HG03469 (cell line): Measurements from ENCODE around the gene ADGRF1.
"Not testable (repeated sequence)": the region's sequence is repeated elsewhere in the genome, so short reads cannot be mapped to it uniquely, and the experiment has no call there.

ENCODE experiments used
- ATAC-seq: cut with Tn5 transposase; IDR thresholded peaks from one replicate; pipeline ENCODE4 v1.9.1; 2021; ENCODE audit warnings: mild to moderate bottlenecking, moderate library complexity, moderate number of reproducible peaks; ENCODE audit not compliant: unreplicated experiment

The ADGRF1 gene

DNA sequence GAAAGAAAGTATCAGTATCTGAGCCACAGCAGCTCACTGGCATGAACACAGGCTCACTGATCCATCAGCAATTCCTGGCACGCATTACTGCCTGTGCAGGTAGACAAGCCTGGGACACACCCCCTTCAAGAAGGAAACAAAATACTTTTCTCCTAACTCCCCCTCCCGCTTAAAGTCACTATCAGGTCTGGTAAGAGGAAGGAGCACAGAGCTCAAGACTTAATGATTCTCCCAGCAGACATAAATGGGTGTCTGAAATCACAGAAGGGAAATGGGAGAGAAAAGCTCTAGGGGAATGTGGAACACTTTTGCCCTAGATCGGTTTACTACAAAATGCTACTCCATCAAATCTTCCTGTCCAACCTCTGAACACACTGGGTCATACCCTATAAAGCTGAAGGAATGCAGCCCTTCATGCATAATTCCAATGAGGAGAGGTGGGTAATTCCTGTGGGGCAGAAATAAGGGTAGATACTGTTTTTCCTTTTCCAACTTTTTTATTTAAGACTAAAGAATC is at the start of gene ADGRF1:
ADGRF1 (minus strand) TSS at position 58 of the 517 bp plus-strand sequence. CDS start 13,271 bp downstream, outside the sequence.
- ATAC-seq = no peak

DNA sequence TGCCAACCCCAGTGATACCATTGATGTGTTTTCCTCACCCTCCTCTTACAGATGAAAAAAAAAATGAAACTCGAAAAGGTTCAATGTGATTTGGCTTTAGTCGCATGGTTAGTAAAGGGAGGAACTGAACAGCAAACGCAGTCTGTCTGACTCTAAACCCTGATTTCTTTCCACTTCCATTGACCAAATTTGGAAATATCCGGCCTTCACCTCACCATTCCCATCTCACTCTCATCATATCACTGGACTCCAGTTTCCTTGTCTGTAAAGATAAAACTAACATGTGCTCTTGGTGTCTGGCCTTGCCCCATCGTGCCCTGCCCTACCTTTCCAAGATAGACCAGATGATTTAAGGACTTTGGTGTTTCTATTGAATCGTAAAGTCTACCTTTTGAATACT is 48.7 kb upstream of the ADGRF1 start:
- ATAC-seq = no peak

DNA sequence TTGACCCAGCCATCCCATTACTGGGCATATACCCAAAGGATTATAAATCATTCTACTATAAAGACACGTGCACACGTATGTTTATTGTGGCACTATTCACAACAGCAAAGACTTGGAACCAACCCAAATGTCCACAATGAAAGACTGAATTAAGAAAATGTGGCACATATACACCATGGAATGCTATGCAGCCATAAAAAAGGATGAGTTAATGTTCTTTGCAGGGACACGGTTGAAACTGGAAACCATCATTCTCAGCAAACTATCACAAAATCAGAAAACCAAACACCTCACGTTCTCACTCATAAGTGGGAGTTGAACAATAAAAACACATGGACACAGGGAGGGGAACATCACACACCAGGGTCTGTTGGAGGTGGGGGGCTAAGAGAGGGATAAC is 47.3 kb upstream of the ADGRF1 start:
- ATAC-seq = not testable (repeated sequence)

DNA sequence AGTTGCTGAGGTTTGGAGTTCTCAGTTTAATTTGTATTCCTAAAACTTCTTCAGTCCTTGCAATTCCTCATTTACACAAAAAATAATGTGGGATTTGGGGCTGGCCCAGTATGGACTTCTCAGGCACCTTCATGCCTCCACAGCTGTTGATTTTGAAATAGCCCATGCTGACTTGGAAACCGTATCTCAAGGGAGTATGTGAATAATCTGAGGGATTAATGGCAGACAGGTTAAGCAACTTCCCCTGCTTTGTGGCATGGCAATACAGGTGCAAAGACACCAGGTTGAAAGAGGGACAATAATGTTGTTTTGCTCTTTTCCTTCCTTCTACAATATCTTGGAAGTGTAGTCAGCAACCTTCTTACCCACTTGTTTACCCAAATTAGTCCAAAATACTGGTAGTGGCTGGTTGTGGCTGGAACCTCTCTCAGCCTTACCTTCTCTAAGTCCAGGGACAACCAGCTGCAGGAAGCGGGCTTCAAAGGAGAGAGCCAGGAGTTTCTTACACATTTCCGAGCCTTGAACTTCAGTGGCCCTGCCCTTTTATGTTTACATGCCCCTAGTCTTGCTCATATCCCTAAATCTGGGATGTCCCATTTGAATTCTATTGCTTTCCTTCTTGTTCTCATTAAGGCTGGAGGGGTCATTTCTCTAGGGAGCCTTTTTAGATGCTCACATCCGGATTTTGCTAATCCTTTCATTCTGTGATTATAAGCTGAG is 44.1 kb upstream of the ADGRF1 start:
- no peak for ATAC-seq

DNA sequence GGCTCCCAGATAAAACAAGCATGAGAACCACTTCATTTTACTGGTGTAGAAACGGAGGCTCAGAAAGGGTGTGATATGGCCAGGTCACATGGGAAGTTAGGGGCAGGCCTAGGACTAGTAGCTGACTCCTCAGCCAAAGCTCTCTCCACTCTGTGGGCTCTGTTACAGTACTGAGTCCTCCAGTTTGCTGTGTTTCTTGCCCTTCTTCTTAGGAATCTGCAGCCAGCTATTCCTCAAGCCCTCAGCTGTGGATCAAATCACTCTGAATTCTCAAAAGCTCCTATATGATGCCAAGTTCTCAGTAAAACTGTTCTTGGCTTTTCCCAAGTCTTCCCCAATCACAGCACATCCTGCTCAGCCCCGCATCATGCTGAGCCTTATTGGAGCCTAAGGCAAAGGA is 42.5 kb upstream of the ADGRF1 start:
- no peak for ATAC-seq

DNA sequence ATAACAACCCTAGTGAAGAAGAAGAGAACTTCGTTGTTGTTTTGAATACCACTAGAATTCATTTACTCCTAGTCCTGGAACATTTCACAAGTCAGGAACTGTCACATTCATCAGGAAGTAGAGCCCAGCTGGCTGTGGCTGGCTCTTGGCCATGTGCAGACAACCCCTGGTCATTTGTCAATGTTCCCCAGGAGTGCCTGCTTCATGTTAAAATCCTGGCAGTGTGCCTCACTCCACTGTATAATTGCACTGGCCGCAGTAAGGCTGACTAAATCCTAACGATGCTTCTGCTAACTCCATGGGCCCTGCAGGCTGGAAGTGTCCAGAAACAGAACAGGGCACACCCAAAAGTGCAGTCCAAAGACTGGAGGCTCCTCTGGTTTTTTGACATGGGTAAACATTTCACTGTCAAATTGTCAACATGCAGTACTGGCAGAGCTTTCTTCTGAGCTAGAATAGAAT is 41.5 kb upstream of the ADGRF1 start:
- no peak for ATAC-seq

DNA sequence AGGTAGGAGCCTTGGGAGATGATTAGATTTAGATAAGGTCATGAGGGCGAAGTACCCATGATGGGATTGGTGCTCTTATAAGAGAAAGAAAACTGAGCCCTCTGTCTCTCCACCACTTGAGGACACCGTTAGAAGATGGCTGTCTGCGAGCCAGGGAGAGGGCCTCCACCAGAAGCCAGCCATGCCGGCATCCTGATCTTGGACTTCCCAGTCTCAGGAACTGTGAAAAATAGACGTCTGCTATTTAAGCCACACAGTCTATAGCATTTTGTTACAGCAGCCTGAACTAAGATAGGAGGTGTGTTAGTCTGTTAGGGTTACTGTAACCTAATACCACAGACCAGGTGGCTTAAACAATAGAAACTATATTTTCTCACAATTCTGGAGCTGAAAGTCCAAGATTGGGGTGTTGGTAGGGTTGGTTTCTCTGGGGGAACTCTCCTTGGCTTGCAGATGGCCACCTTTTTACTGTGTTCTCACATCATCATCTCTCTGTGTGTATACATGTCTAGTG is 38.0 kb upstream of the ADGRF1 start:
- no peak for ATAC-seq

DNA sequence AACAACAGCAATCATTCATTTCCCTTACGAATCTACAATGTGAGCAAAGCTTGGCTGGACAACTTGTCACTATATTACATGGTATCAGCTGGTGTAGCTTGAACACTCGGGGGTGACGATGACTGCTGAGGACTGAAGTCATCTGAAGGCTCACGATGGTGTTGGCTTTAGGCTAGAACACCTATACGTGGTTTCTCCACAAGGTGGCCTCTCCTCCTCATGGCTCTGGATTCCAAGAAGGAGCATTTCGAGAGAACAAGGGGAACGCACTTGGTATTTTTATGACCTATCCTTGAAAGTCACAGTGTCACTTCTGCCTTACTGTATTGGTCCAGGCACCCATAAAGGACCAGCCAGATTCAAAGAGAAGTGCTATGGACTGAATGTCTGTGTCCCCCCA is 37.5 kb upstream of the ADGRF1 start:
- ATAC-seq = no peak

DNA sequence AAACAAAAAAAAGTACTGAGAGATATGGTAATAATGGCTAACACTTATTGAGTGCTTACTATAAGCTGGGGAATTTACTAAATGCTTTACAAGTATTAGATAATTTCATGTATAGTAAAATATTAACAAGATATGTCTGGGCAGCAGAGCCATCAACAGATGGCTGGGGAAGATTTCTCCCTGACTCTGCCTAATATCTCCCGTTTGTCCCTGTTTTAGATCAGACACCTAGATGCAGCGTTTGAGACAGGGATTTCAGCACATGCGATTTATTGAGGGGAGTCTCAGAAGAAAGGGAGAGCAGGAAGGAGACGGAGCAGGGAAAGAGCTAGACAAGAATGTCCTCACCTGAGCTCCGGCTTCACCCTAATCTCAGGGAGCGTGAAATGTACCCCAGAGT is 36.9 kb upstream of the ADGRF1 start:
- no peak for ATAC-seq

DNA sequence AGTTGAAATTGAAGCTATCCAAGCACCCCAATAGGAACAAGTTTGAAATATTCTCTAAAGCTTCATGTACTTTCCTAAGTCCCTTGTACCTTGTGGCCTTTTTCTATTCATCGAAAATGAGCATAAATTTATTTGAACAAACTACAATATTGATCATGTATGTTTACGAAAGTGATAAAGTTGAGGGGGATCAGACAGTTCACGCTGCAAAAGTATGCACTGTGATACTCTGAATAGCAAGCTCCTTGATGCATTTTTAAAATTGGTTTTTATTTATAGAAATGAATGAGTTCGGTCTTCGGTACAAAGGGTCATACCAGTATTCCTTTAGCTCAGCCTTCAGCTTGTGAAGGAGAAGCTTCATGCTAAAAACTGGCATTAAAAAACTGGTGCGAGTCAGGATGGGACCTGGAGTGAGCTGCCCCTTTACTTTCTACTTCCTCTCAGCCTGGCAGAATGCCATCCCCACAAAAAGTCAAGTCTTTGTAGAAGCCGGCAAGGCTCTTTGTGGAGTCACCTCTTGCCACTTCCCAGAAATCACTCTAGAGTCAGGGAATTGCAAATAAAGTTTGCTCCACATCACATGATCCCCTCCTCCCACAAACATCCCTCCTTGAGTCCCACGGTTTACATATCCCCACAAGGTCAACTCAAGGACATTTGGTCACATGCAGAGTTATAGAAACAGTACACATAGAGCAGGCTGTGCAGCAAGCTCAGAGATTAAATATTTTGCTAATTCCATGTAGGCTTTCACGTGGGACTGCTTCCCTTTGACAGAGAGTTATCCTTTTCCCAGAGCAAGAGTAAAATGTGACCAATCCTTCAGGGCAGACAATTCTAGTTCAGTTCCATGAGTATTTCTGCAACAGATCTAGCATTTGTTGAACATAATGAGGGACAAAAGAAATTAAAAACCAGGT is 34.6 kb upstream of the ADGRF1 start:
- ATAC-seq = no peak

DNA sequence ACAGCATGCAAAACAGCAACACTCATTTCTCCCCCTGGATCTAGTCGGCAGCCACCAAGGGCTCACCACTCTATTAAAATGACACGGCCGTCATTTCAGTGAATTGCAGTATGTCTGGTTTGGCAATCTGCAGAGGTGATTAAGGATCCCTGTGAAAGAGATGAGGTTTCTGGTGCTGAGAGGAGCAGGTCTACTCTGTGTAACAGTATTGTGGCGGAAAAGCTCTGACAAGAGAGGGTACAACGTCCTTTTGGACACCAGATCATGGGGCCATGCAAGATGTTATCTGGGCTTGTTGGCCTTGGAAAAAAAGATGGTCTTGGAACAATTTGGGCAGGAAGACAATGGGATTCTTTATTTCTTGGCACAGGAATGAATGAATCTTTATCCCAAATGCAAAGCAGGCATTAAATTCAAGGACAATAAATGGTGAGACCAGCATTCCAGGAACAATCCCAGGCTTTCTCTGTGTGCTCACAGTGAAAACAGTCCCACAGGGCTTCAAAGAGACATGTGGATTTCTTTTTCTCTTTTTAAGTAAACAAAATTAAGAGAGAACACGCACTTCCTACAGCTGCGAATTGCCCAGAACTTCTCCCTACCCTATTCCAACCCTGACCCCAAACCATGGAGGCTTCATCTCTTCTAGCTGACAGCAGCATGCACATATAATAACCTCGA is 33.7 kb upstream of the ADGRF1 start:
- ATAC-seq = no peak

DNA sequence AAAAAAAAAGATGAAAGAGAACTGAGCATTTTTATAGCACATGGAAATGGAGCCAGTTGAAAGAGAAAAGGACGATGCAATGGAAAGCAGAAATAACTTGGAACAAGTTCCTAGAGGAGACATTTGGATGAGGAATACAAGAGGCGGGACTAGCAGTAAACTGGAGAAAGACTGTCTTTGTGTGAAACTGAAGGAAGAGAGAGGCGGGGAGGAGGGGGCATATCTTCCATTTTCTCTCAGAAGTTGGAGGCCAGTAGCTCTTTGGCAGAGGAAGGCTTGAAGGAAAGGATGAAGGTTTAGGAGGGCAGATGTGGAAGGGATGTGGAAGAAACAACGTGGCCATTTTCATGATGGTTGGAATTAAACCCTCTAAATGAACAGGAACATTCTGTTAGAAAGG is 33.0 kb upstream of the ADGRF1 start:
- ATAC-seq = no peak

DNA sequence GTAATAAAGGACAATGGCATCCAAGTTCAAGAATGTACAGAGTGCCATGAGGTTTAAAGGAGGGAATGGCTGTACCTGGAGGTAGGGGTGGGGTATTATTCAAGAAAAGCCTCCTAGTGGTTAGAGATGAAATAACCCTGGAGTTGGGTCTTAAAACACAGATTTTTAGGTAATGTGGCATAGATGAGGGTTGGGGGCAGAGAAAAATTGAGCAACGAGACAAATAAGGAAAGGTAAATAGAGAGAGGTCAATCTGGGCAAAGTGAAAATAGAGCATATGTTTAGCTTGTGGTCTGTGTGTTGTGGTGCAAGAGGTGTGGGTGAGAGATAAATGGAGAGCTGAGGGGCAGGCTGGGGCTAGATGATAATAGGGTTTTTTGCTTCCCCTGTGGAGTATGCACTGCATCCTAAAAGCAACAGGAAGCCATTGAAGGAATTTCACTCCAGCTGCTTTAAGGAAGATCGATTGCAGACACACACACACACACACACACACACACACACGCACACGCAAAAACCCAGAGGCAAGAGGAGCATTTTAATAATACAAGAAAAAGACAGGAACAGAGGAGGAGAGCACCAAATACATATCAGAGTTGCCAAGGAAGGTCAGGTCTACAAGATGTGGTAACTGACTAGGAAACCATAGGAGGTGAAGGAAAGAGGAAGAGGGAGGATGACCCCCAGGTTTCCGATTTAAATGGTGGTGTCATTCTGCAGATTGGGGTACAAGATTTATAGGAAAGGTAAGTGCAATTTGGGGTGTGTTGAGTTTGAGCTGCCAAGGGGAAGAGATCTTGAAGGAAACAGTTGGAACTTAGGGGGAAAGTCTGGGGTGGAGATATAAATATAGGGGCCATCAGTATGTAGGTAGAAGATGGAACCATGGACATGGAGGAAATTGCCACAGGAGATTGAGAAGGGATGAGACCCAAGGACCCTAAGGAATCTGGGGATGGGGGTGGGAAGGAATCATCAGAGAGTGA is 31.3 kb upstream of the ADGRF1 start:
- ATAC-seq = no peak

DNA sequence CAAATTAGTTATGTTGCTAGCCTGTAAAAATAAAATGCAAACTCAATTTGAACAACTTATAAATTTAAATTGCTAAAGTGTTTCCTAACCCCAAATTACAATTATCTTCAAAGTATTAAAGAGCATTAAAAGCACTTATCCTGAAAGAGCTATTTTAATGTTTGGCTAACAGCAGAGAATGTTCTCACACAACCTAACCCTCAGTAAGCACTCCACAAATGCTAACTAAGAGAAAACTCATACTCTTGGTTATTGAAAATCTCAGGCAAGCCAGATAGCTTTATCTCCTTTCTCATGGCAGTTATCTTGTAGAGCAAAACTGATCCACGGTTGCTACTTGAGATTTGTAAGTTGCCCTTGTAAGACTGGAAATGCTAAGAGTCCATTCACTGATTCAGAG is 30.5 kb upstream of the ADGRF1 start:
- ATAC-seq = no peak

DNA sequence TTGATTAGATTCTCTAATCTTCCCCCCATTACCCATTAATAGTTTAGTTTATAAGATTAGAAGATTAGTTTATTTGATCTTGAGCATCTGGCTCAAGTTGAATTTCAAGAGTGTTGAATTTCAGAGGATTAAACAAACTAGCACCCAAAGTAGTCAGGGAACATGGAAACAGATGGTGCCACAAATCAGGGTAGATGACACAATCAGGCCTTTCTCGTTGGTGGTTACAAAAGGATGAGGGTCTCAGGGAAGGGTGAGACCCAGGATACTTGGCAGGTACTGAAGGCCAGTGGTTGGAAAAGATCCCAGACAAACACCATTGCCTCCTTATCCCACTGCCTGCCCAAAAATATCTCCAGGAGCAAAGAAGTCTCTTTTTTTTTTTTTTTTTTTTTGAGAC is 29.5 kb upstream of the ADGRF1 start:
- no peak for ATAC-seq

DNA sequence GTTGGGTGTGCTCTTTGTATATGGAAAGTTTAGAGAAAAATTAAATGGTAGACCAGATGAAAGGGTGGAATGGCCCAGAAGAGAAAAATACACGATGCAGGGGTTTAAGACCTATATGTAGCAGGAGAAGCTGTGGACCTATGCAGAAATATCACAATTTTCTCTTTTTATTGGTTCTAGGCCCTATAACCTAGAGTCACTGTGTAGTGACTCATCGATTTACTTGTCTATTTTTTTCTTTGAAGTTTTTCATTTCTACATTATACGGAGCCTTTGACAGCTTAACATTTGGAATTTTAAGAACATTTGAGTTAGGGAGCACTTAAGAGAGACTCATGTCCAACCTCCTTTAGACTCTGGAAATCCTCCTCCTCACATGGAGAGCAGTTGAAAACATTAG is 28.3 kb upstream of the ADGRF1 start:
- no peak for ATAC-seq

DNA sequence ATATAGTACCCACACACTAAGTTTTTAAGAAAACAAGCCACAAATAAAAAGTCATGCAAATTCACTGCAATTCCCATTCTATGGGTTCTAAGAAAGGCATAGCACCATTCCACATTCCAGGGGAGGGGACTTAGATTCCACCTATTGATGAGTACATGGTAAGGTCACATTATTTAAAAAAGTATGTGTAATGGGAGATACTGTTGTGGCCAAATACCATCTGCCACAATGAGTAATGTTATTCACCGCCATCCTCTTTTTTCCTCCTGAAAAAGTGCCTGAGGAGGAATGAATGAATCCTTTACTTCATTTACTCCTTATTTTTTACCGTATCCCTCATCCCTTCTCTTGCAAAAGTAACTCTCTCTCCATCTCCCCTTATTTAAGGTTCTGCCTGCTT is 27.0 kb upstream of the ADGRF1 start:
- ATAC-seq = no peak

DNA sequence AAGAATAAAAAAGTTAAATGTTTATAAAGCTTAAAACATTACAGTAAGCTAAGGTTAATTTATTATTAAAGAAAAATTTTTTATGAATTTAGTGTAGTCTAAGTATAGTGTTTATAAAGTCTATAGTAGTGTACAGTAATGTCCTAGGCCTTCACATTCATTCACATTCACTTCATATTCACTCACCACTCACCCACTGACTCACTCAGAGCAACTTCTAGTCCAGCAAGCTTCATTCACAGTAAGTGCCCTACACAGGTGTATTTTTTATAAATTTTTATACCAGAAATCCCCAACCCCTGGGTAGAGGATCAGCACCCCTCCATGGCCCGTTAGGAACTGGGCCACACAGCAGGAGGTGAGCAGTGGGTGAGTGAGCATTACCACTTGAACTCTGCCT is 24.3 kb upstream of the ADGRF1 start:
- ATAC-seq = no peak

DNA sequence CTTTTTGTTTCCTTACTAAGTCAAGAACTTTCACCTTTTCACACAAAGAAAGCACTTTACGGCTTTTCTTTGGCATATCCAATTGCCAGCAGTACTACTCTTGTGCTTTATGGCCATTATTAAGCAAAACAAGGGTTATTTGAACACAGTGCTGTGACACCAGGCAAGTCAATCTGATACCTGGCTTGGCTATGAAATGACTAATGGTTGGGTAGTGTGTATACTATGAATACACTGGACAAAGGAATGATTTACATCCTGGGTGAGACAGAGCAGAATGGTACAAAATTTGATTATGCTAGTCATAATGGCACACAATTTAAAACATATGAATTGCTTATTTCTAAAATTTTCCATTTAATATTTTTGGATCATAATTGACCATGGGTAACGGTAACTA is 22.1 kb upstream of the ADGRF1 start:
- no peak for ATAC-seq

DNA sequence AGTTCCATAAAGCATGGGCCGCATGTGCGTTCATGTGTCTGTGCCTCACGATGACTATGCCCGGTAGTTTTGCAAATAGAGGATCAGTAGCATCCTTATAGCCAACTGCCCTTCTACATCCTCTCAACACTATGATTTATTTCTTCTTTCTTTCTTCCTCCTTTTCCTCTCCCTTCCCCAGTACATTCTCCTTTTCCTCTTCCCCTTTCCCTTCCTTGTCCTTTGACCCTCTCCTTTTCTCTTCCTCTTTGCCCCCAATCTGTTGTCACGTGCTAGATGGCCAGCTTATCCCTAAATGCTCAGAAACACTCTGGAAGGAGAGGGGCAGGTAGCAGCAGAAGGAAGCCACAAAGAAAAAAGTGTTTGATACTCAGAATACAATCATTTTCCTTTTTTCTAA is 20.2 kb upstream of the ADGRF1 start:
- ATAC-seq = no peak
